Spleen (tissue), 11 donors: ENCODE results near the gene LBX2. TPM values are rescaled to one million over a fixed set of nuclear protein-coding genes. Genes with fewer than 3 reads are reported as not detected.

Source experiments
- DNase-seq: peaks from one replicate; pipeline ENCODE4 v3.0.0-alpha.2; 2020
- H3K27ac ChIP-seq, 8 donors: fragments of 200-600 bp; sonication (generic) in 7 of 8; 1 replicate in 4 of 8; 2 replicates in 4 of 8; pipeline versions ENCODE4 v1.5.0 to v1.8.0; 2016 to 2021; ENCODE audit warnings: inconsistent platforms in 4 of 8, mild to moderate bottlenecking in 4 of 8, moderate library complexity in 1 of 8
- H3K27me3 ChIP-seq, 7 donors: fragments of 200-600 bp; sonication (generic) in 6 of 7; replicated peaks in 1 of 7; 1 replicate in 4 of 7; 2 replicates in 3 of 7; pipeline versions ENCODE4 v1.5.0 to v1.8.0; 2016 to 2021; ENCODE audit warnings: inconsistent platforms in 3 of 7, mild to moderate bottlenecking in 1 of 7
- H3K36me3 ChIP-seq, 6 donors: fragments of 200-600 bp; sonication (generic) in 5 of 6; 1 replicate in 4 of 6; 2 replicates in 2 of 6; pipeline versions ENCODE4 v1.5.0 to v1.8.0; 2016 to 2021; ENCODE audit warnings: inconsistent platforms in 2 of 6
- H3K4me1 ChIP-seq, 6 donors: fragments of 200-600 bp; sonication (generic) in 5 of 6; 1 replicate in 3 of 6; 2 replicates in 3 of 6; pipeline versions ENCODE4 v1.5.0 to v1.8.0; 2016 to 2021; ENCODE audit warnings: inconsistent platforms in 3 of 6
- H3K4me3 ChIP-seq, 8 donors: fragments of 200-600 bp; sonication (generic) in 7 of 8; 1 replicate in 4 of 8; 2 replicates in 4 of 8; pipeline versions ENCODE4 v1.5.0 to v1.8.0; 2016 to 2021; ENCODE audit warnings: inconsistent platforms in 4 of 8, mild to moderate bottlenecking in 4 of 8, moderate library complexity in 2 of 8
- H3K9me3 ChIP-seq, 8 donors: fragments of 200-600 bp; sonication (generic) in 7 of 8; 1 replicate in 4 of 8; 2 replicates in 4 of 8; pipeline versions ENCODE4 v1.5.0 to v1.8.0; 2016 to 2021; ENCODE audit warnings: inconsistent platforms in 4 of 8
- CTCF ChIP-seq, 11 experiments: fragments of 200-600 bp in 7 of 11; fragments of 450-650 bp in 4 of 11; sonication (generic) in 4 of 11; IDR thresholded peaks in 8 of 11; conservative IDR thresholded peaks in 3 of 11; 1 replicate in 7 of 11; 2 replicates in 4 of 11; pipeline versions ENCODE4 v1.4.0 to v1.8.0; 2016 to 2021; ENCODE audit warnings: antibody characterized with exemption in 11 of 11, inconsistent platforms in 4 of 11, mild to moderate bottlenecking in 1 of 11
- POLR2A ChIP-seq, 3 donors: fragments of 450-650 bp; IDR thresholded peaks; one replicate each; pipeline ENCODE4 v1.5.1; 2017; ENCODE audit warnings: antibody characterized with exemption in 3 of 3, mild to moderate bottlenecking in 1 of 3
- POLR2AphosphoS5 ChIP-seq, 3 donors: sonication (generic); formaldehyde crosslinking; IDR thresholded peaks; one replicate each; pipeline ENCODE4 v1.5.1; 2017; ENCODE audit warnings: antibody characterized with exemption in 3 of 3
- WGBS, 5 donors: extraction: QIAGEN DNeasy Blood & Tissue Kit in 3 of 5; methylation state at CpG; one replicate each; pipeline versions ENCODE4 v1.1.5 to v1.1.7; 2013 to 2018; 5-methylcytosine and 5-hydroxymethylcytosine counted together
- intact Hi-C: fragments of 100-400 bp; cut with DNase I; formaldehyde crosslinking; loops from one replicate; pipeline ENCODE4 v1.15.0; 2023; ENCODE audit warnings: low total_unique reads
- polyA plus RNA-seq, 3 donors: library from polyadenylated mRNA; stranded (reverse); fragments of 200-250 nt; gene quantifications; one replicate each; pipeline ENCODE4 v1.2.1, GENCODE V29; 2013
- total RNA-seq, 7 donors: library from RNA; depleted of rRNA in 3 of 7; stranded (reverse); fragments of >200 nt in 3 of 7; fragmentation: NEBNext Ultra II Directional in 4 of 7; extraction: Animal tissue kit (Norgen Biotek cat#: 25700) in 4 of 7; gene quantifications; one replicate each; pipeline versions ENCODE4 v1.1.0 to v1.2.1, GENCODE V29; 2016 to 2021
- donor health status: healthy with polysubstance abuse.
- donor health status: DM: no; HTN: no; CAD: no; lungs with moderate emphysema.
- donor health status: DM: no; HTN: no; CAD: no.
- donor health status: Bipolar disorder and iron deficiency.
- donor health status: healthy.
- donor health status: DM: no; HTN: no; CAD: no.
- donor health status: DM: yes; HTN: yes; CAD: no.

The LBX2 gene
- total and polyA plus RNA-seq, 10 donors = 0.50 to 2.7 (median 0.91) TPM

DNA sequence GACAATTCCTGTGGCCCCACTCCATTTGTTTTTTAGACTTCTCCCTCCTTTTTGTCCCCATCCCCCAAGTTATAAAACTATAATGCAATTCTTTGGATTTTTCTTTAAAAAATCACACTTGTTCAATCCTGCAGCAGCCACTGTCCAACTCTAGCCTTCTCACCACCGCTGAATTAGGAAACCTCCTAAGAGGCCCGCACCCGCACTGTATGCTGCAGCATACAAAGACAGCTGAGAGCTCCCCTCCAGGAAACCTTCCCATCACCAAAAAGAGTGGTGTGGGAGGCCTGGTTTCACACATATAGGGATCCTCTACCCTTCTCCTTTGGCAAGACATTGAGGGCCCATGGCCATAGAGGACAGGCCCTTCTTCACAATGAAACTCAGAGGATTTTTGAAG is 5.2 kb upstream of the LBX2 start:
- TF ChIP-seq POLR2A (IDR thresholded peaks at IDR 0.05) (no peak), POLR2AphosphoS5 (IDR thresholded peaks at IDR 0.05) (no peak), CTCF (IDR thresholded peaks at IDR 0.05 in 8 of 11, conservative IDR thresholded peaks at IDR 0.05 in 3 of 11) (no peak)
- peaks cover 21 to 75% (median 66%) of the 10 kb centered on the region in 6 donors for H3K4me1 ChIP-seq

DNA sequence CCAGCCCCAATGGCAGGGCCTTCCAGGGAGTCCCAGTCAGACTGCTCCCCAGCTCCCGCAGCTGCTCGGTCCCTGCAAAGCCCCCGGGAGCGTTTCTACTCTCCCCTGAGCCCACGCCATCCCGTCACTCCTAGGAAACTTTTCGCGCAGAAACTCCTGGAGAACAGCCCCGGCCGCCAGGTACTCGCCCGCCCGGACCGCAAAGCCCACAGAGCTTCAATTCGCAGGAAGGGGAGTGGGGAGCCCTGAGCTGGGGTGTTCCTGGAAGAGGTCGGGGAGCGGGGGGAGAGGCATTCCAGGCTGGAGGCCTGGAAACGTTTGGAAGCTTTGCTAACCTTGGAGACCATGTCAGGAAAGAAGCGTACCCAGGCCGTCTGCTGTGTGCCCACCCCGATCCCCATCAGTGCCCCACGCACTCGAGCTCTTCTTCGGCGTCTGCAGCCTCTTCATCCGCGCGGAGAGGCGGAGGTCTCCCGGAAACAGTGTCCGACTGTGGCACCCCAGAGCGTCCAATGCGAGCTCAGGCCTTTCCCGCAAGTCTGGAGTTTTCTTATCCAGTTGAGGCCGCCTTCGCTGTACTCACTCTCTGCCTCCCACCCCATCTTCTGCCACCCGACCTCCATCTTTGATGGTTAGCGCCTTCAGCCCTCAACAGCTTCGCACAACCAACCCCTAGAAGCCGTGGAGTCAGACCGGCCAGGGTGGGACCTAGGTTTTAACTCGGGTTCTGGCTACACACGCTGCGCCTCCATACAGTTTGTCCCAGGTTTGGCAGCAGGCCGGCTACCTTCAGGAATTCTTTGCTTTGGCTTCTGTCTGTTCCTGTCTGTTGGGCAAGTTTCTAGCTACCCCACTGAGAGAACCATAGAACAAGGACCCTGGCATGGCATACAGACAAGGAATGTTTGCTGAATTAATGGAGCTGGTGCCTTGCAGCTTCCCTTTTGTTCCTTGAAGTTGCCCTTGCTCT is 4.4 kb upstream of the LBX2 start:
- H3K27me3 ChIP-seq = peaks cover 9 to 57% (median 31%) of the 10 kb centered on the region in 7 donors
- no peaks in the 10 kb centered on the region for H3K9me3 ChIP-seq
- WGBS, 5 donors = 48 to 61% (median 56%) methylated on average over 42 to 45 of the region's 45 CpGs
- peak overlapping the region; percentile 41 to 90 (median 54) for H3K4me3 ChIP-seq
- DNase-seq = peak; percentile 74
- peaks cover 29 to 83% (median 74%) of the 10 kb centered on the region in 6 donors for H3K4me1 ChIP-seq
- peaks cover 0 to 23% (median 16%) of the 10 kb centered on the region in 6 donors for H3K36me3 ChIP-seq
- no peak for TF ChIP-seq POLR2AphosphoS5 (IDR thresholded peaks at IDR 0.05)
- TF ChIP-seq CTCF (IDR thresholded peaks at IDR 0.05 in 8 of 11, conservative IDR thresholded peaks at IDR 0.05 in 3 of 11) = no peak
- no peak for TF ChIP-seq POLR2A (IDR thresholded peaks at IDR 0.05)
- peak overlapping the region; percentile 41 to 86 (median 71) for H3K27ac ChIP-seq
- intact Hi-C loops = loop anchor here (5.0 kb wide), 1 partner anchor 84 kb away; no protein-coding TSS in a partner anchor

More for the DNA sequence above, 5.2 kb upstream of the LBX2 start:
- intact Hi-C loops = loop anchor here (5.0 kb wide), 1 partner anchor 83 kb away; no protein-coding TSS in a partner anchor
- peak; percentile 39 for DNase-seq
- H3K27me3 ChIP-seq = peaks cover 6 to 49% (median 23%) of the 10 kb centered on the region in 7 donors
- 91 to 96% (median 95%) methylated on average over 3 of the region's 3 CpGs for WGBS, 5 donors
- H3K9me3 ChIP-seq = no peaks in the 10 kb centered on the region
- H3K4me3 ChIP-seq = peak overlapping the region in 1 of 8 donors; percentile 90
- H3K36me3 ChIP-seq = peaks cover 0 to 23% (median 16%) of the 10 kb centered on the region in 6 donors
- H3K27ac ChIP-seq = no peak overlapping the region

- Histone ChIP-seq H3K4me3 (peak overlapping the region; percentile 41 to 90 (median 54)), H3K4me1 (peaks cover 35 to 84% (median 76%) of the 10 kb centered on the region in 6 donors), H3K36me3 (peaks cover 0 to 23% (median 16%) of the 10 kb centered on the region in 6 donors), H3K27ac (peak overlapping the region; percentile 41 to 86 (median 71)), H3K27me3 (peaks cover 9 to 66% (median 39%) of the 10 kb centered on the region in 7 donors), H3K9me3 (no peaks in the 10 kb centered on the region)
- 1 to 2% (median 1%) methylated on average over 44 to 67 of the region's 67 CpGs for WGBS, 5 donors
- peak; percentile 93 for DNase-seq
- TF ChIP-seq POLR2A (IDR thresholded peaks at IDR 0.05) (peak in 1 of 3 donors; percentile 17), CTCF (IDR thresholded peaks at IDR 0.05 in 8 of 11, conservative IDR thresholded peaks at IDR 0.05 in 3 of 11) (peak in 1 of 11 experiments; percentile 16), POLR2AphosphoS5 (IDR thresholded peaks at IDR 0.05) (peak; percentile 73 to 85 (median 78))
- intact Hi-C loops = loop anchor here (5.0 kb wide), 1 partner anchor 84 kb away; no protein-coding TSS in a partner anchor
These were observed 3.5 kb upstream of the LBX2 start for GRCh38 chr2:74502720-74503505.
